ENCODE data around the gene AFF2. TPM values are rescaled to one million over a fixed set of nuclear protein-coding genes. Genes with fewer than 3 reads are reported as not detected.

Gene AFF2
- total and polyA plus RNA-seq, 2 donors, result 0.24 to 7.0 TPM

- H3K4me3 ChIP-seq (ENCODE audit: low read depth, low read length), result no peak overlapping the region
- H3K27ac ChIP-seq (ENCODE audit: low read depth), result no peak overlapping the region
- DNase-seq (ENCODE audit: extremely low spot score), result no peak
- H3K4me1 ChIP-seq (ENCODE audit: insufficient read depth), result no peaks in the 10 kb centered on the region
- H3K36me3 ChIP-seq (ENCODE audit: insufficient read depth), result no peaks in the 10 kb centered on the region
- 89% methylated on average over 2 of the region's 2 CpGs for WGBS
Measured at GRCh38 chrX:148512453-148512852, 12.0 kb downstream of the AFF2 start.

GRCh38 chrX:148513661-148514060, 13.2 kb downstream of the AFF2 start:
- H3K36me3 ChIP-seq (ENCODE audit: insufficient read depth), result no peaks in the 10 kb centered on the region
- no peak for DNase-seq (ENCODE audit: extremely low spot score)
- 83% methylated on average over 3 of the region's 3 CpGs for WGBS
- no peak overlapping the region for H3K27ac ChIP-seq (ENCODE audit: low read depth)
- no peaks in the 10 kb centered on the region for H3K4me1 ChIP-seq (ENCODE audit: insufficient read depth)
- no peak overlapping the region for H3K4me3 ChIP-seq (ENCODE audit: low read depth, low read length)

GRCh38 chrX:148517176-148517575, 16.8 kb downstream of the AFF2 start:
- Histone ChIP-seq H3K36me3 (ENCODE audit: insufficient read depth) (no peaks in the 10 kb centered on the region), H3K4me3 (ENCODE audit: low read depth, low read length) (no peak overlapping the region), H3K4me1 (ENCODE audit: insufficient read depth) (no peaks in the 10 kb centered on the region), H3K27ac (ENCODE audit: low read depth) (no peak overlapping the region)
- no peak for DNase-seq (ENCODE audit: extremely low spot score)
- 75% methylated on average over 2 of the region's 2 CpGs for WGBS

- H3K36me3 ChIP-seq (ENCODE audit: insufficient read depth), result no peaks in the 10 kb centered on the region
- DNase-seq (ENCODE audit: extremely low spot score), result no peak
- no peak overlapping the region for H3K27ac ChIP-seq (ENCODE audit: low read depth)
- H3K4me1 ChIP-seq (ENCODE audit: insufficient read depth), result no peaks in the 10 kb centered on the region
- no peak overlapping the region for H3K4me3 ChIP-seq (ENCODE audit: low read depth, low read length)
- 92% methylated on average over 5 of the region's 5 CpGs for WGBS
Measured at GRCh38 chrX:148522006-148522405, 21.6 kb downstream of the AFF2 start.

GRCh38 chrX:148523303-148524080, 23.1 kb downstream of the AFF2 start:
- Histone ChIP-seq H3K36me3 (ENCODE audit: insufficient read depth) (no peaks in the 10 kb centered on the region), H3K4me1 (ENCODE audit: insufficient read depth) (no peaks in the 10 kb centered on the region), H3K4me3 (ENCODE audit: low read depth, low read length) (no peak overlapping the region), H3K27ac (ENCODE audit: low read depth) (no peak overlapping the region)
- 68% methylated on average over 6 of the region's 6 CpGs for WGBS
- no peak for DNase-seq (ENCODE audit: extremely low spot score)

- H3K4me1 ChIP-seq (ENCODE audit: insufficient read depth), result no peaks in the 10 kb centered on the region
- no peak overlapping the region for H3K27ac ChIP-seq (ENCODE audit: low read depth)
- no peak for DNase-seq (ENCODE audit: extremely low spot score)
- no peak overlapping the region for H3K4me3 ChIP-seq (ENCODE audit: low read depth, low read length)
- no peaks in the 10 kb centered on the region for H3K36me3 ChIP-seq (ENCODE audit: insufficient read depth)
- WGBS, result 19% methylated on average over 2 of the region's 2 CpGs
Measured at GRCh38 chrX:148530464-148531077, 30.2 kb downstream of the AFF2 start.

GRCh38 chrX:148534291-148534690, 33.9 kb downstream of the AFF2 start:
- Histone ChIP-seq H3K27ac (ENCODE audit: low read depth) (no peak overlapping the region), H3K4me1 (ENCODE audit: insufficient read depth) (no peaks in the 10 kb centered on the region), H3K36me3 (ENCODE audit: insufficient read depth) (no peaks in the 10 kb centered on the region), H3K4me3 (ENCODE audit: low read depth, low read length) (no peak overlapping the region)
- 87% methylated on average over 2 of the region's 2 CpGs for WGBS
- DNase-seq (ENCODE audit: extremely low spot score), result no peak

GRCh38 chrX:148535639-148536038, 35.2 kb downstream of the AFF2 start:
- H3K27ac ChIP-seq (ENCODE audit: low read depth), result no peak overlapping the region
- no peak overlapping the region for H3K4me3 ChIP-seq (ENCODE audit: low read depth, low read length)
- 82% methylated on average over 4 of the region's 4 CpGs for WGBS
- no peak for DNase-seq (ENCODE audit: extremely low spot score)
- no peaks in the 10 kb centered on the region for H3K36me3 ChIP-seq (ENCODE audit: insufficient read depth)
- no peaks in the 10 kb centered on the region for H3K4me1 ChIP-seq (ENCODE audit: insufficient read depth)

- Histone ChIP-seq H3K4me1 (ENCODE audit: insufficient read depth) (no peaks in the 10 kb centered on the region), H3K4me3 (ENCODE audit: low read depth, low read length) (no peak overlapping the region), H3K36me3 (ENCODE audit: insufficient read depth) (no peaks in the 10 kb centered on the region), H3K27ac (ENCODE audit: low read depth) (no peak overlapping the region)
- no peak for DNase-seq (ENCODE audit: extremely low spot score)
- WGBS, result 88% methylated on average over 1 of the region's 1 CpG
Measured at GRCh38 chrX:148536961-148537360, 36.5 kb downstream of the AFF2 start.

GRCh38 chrX:148537556-148538182, 37.3 kb downstream of the AFF2 start:
- no peaks in the 10 kb centered on the region for H3K36me3 ChIP-seq (ENCODE audit: insufficient read depth)
- H3K4me1 ChIP-seq (ENCODE audit: insufficient read depth), result no peaks in the 10 kb centered on the region
- WGBS, result 67% methylated on average over 15 of the region's 15 CpGs
- no peak overlapping the region for H3K27ac ChIP-seq (ENCODE audit: low read depth)
- DNase-seq (ENCODE audit: extremely low spot score), result no peak
- no peak overlapping the region for H3K4me3 ChIP-seq (ENCODE audit: low read depth, low read length)

- Histone ChIP-seq H3K27ac (ENCODE audit: low read depth) (no peak overlapping the region), H3K4me1 (ENCODE audit: insufficient read depth) (no peaks in the 10 kb centered on the region), H3K4me3 (ENCODE audit: low read depth, low read length) (no peak overlapping the region), H3K36me3 (ENCODE audit: insufficient read depth) (no peaks in the 10 kb centered on the region)
- no peak for DNase-seq (ENCODE audit: extremely low spot score)
- 61% methylated on average over 2 of the region's 2 CpGs for WGBS
Measured at GRCh38 chrX:148538582-148538981, 38.2 kb downstream of the AFF2 start.

GRCh38 chrX:148540114-148540513, 39.7 kb downstream of the AFF2 start:
- no peak overlapping the region for H3K27ac ChIP-seq (ENCODE audit: low read depth)
- H3K4me1 ChIP-seq (ENCODE audit: insufficient read depth), result no peaks in the 10 kb centered on the region
- no peaks in the 10 kb centered on the region for H3K36me3 ChIP-seq (ENCODE audit: insufficient read depth)
- whole genome bisulfite sequencing, result 81% methylated on average over 1 of the region's 1 CpG
- H3K4me3 ChIP-seq (ENCODE audit: low read depth, low read length), result no peak overlapping the region
- DNase-seq (ENCODE audit: extremely low spot score), result no peak

GRCh38 chrX:148540671-148541583, 40.5 kb downstream of the AFF2 start:
- H3K27ac ChIP-seq (ENCODE audit: low read depth), result no peak overlapping the region
- H3K4me1 ChIP-seq (ENCODE audit: insufficient read depth), result no peaks in the 10 kb centered on the region
- H3K36me3 ChIP-seq (ENCODE audit: insufficient read depth), result no peaks in the 10 kb centered on the region
- DNase-seq (ENCODE audit: extremely low spot score), result no peak
- H3K4me3 ChIP-seq (ENCODE audit: low read depth, low read length), result no peak overlapping the region
- WGBS, result 68% methylated on average over 10 of the region's 10 CpGs
